ENCODE data around the gene CDH4.

DNA sequence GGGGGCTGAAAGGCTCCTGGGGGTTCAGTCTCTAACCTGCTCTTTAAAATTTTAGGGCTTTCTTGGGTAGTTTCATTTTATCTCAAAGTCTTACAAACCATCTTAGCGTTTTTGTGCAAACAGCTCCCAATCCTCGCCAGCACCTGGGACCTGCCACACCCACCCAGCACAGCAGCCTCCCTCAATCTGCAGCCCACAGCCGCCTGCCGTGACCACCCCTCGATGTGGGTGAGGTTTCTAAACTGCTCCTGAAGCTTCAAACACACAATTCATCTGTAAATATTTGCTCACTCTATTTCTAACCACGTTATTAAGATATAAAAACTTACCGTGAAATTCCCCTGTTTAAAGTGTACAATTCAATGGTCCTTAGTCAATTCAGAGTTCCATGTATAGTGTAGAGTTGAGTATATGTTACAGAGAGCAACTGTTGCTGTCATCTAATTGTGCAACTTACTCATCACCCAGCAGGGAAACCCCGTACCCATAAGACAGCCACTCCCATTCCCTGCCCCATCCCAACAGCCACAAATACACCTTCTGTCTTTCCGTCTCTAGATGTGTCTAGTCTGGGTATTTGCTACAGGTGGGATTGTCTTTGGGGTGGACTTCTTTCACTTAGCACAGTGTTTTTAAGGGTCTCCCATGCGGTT, 432.6 kb downstream of the CDH4 start:
- TF ChIP-seq, protein P1, sequence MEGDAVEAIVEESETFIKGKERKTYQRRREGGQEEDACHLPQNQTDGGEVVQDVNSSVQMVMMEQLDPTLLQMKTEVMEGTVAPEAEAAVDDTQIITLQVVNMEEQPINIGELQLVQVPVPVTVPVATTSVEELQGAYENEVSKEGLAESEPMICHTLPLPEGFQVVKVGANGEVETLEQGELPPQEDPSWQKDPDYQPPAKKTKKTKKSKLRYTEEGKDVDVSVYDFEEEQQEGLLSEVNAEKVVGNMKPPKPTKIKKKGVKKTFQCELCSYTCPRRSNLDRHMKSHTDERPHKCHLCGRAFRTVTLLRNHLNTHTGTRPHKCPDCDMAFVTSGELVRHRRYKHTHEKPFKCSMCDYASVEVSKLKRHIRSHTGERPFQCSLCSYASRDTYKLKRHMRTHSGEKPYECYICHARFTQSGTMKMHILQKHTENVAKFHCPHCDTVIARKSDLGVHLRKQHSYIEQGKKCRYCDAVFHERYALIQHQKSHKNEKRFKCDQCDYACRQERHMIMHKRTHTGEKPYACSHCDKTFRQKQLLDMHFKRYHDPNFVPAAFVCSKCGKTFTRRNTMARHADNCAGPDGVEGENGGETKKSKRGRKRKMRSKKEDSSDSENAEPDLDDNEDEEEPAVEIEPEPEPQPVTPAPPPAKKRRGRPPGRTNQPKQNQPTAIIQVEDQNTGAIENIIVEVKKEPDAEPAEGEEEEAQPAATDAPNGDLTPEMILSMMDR (IDR thresholded peaks at IDR 0.05): no peak
- TF ChIP-seq EZH2 (IDR thresholded peaks at IDR 0.05): no peak
- no peak for TF ChIP-seq EZH2phosphoT487 (IDR thresholded peaks at IDR 0.05)

Data from neural progenitor cell (in vitro differentiated cells).